OCI-LY7 (cell line): ENCODE results near the gene ARHGAP24. TPM values are rescaled to one million over a fixed set of nuclear protein-coding genes. Genes with fewer than 3 reads are reported as not detected.

Experiments used
- BruUV-seq: library from RNA; stranded (reverse); fragments of 400-500 nt; replicated peaks from 2 replicates; lab custom pipeline; 2021; lab: Mats Ljungman, UMichigan
- CTCF ChIA-PET: fragments of 300-600 bp; sonication (Branson Sonifier 250); formaldehyde crosslinking; loops from one replicate; lab custom pipeline; 2022; ENCODE audit warnings: antibody characterized with exemption; ENCODE audit not compliant: unreplicated experiment; lab: Charles Lee
- POLR2A ChIA-PET: fragments of 300-600 bp; sonication (Branson Sonifier 250); formaldehyde crosslinking; loops from one replicate; lab custom pipeline; 2022; ENCODE audit warnings: antibody characterized with exemption; lab: Charles Lee
- DNase-seq: peaks from one replicate; pipeline ENCODE4 v3.0.0-alpha.2; 2015; ENCODE audit warnings: low spot score
- H2AFZ ChIP-seq: fragments of 200-600 bp; sonication (generic), shearing (Covaris generic); 2 replicates; pipeline ENCODE4 v1.6.1; 2014; ENCODE audit warnings: mild to moderate bottlenecking, antibody characterized with exemption, low read length, moderate library complexity
- H3K27ac ChIP-seq: fragments of 200-600 bp; sonication (generic); 2 replicates; pipeline ENCODE4 v1.5.1; 2014; ENCODE audit warnings: mixed run types, low read depth, mild to moderate bottlenecking, moderate library complexity, low read length, inconsistent platforms; ENCODE audit not compliant: poor library complexity, severe bottlenecking
- H3K36me3 ChIP-seq: fragments of 200-600 bp; sonication (generic); 2 replicates; pipeline ENCODE4 v1.6.1; 2014; ENCODE audit warnings: mild to moderate bottlenecking, antibody characterized with exemption, low read length, moderate library complexity, mixed read lengths; ENCODE audit not compliant: insufficient read depth
- H3K4me1 ChIP-seq: fragments of 200-600 bp; sonication (generic); 2 replicates; pipeline ENCODE4 v1.5.1; 2014; ENCODE audit warnings: mild to moderate bottlenecking, low read length; ENCODE audit not compliant: insufficient read depth, poor library complexity, severe bottlenecking
- H3K4me2 ChIP-seq: fragments of 200-600 bp; sonication (generic); 2 replicates; pipeline ENCODE4 v1.6.1; 2014; ENCODE audit warnings: mild to moderate bottlenecking, low read length
- H3K4me3 ChIP-seq: fragments of 200-600 bp; sonication (generic); 2 replicates; pipeline ENCODE4 v1.5.1; 2014; ENCODE audit warnings: mild to moderate bottlenecking, low read depth, low read length; ENCODE audit not compliant: poor library complexity, severe bottlenecking
- H3K79me2 ChIP-seq: fragments of 200-600 bp; sonication (generic); 2 replicates; pipeline ENCODE4 v1.6.1; 2016; ENCODE audit warnings: low read depth, mild to moderate bottlenecking, low read length, moderate library complexity, mixed read lengths; ENCODE audit not compliant: insufficient read depth
- H3K9me2 ChIP-seq: fragments of 200-600 bp; sonication (generic); 2 replicates; pipeline ENCODE4 v1.6.1; 2016; ENCODE audit warnings: mild to moderate bottlenecking, low read length, mixed read lengths; ENCODE audit not compliant: insufficient read depth
- H3K9me3 ChIP-seq: fragments of 200-600 bp; sonication (generic); 2 replicates; pipeline ENCODE4 v1.6.1; 2014; ENCODE audit warnings: mild to moderate bottlenecking, mixed run types, low read length, mixed read lengths
- H4K20me1 ChIP-seq: fragments of 200-600 bp; sonication (generic); 2 replicates; pipeline ENCODE4 v1.6.1; 2014; ENCODE audit warnings: mild to moderate bottlenecking, antibody characterized with exemption, low read length, moderate library complexity, mixed read lengths; ENCODE audit not compliant: insufficient read depth
- CTCF ChIP-seq: fragments of 200-600 bp; sonication (generic); conservative IDR thresholded peaks from 2 replicates; pipeline ENCODE4 v1.5.1; 2014; ENCODE audit warnings: mild to moderate bottlenecking, antibody characterized with exemption, low read length, moderate library complexity, mixed read lengths
- EZH2phosphoT487 ChIP-seq: fragments of 200-600 bp; sonication (generic); IDR thresholded peaks from 2 replicates; pipeline ENCODE4 v1.6.1; 2018; ENCODE audit warnings: low read depth, borderline replicate concordance, mild to moderate bottlenecking, mixed run types, antibody characterized with exemption, low read length, moderate library complexity, mixed read lengths
- intact Hi-C: fragments of 100-400 bp; cut with micrococcal nuclease; formaldehyde crosslinking; loops from one replicate; pipeline ENCODE4 v1.10.0; 2022; ENCODE audit not compliant: unreplicated experiment
- total RNA-seq, 2 experiments: library from RNA; depleted of rRNA in 1 of 2; stranded (reverse); fragments of >200 nt in 1 of 2; shearing (Covaris generic) in 1 of 2; gene quantifications; 2 replicates each; pipeline ENCODE4 v1.2.3, GENCODE V29; 2014 to 2022

Gene ARHGAP24
- total RNA-seq, 2 experiments from 2014 or later: 0.88 to 4.4 TPM

GRCh38 chr4:85968945-85969819 is 494.2 kb downstream of the ARHGAP24 start:
- intact Hi-C loops: loop anchor here (1.0 to 5.0 kb wide), 3 partner anchors 172 to 822 kb away; no protein-coding TSS in a partner anchor

DNA sequence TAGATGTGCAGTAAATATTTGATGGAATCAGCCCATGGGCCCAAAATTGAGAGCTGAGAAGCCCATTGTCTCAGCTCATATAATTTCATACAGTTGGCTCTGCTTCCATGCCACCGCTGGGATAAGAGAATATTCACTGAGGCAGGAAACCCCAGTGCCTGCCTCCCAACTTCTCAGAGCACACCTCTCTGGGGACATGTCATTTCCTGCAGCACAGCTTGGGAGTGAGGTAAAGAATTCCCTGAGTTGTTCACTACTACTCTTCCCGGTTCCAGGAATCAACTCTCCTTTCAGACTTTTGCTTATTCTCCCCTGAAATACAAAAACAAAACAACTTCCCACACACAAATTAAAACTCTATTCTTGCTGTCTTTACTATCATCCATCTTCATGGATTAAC is 495.6 kb downstream of the ARHGAP24 start:
- intact Hi-C loops: no loop called here
- no peak for DNase-seq
- Histone ChIP-seq H3K9me2 (no peaks in the 10 kb centered on the region), H4K20me1 (no peaks in the 10 kb centered on the region), H2AFZ (no peak overlapping the region), H3K9me3 (no peaks in the 10 kb centered on the region), H3K4me1 (no peaks in the 10 kb centered on the region), H3K27ac (no peak overlapping the region), H3K4me3 (no peak overlapping the region), H3K4me2 (no peak overlapping the region), H3K79me2 (no peaks in the 10 kb centered on the region), H3K36me3 (no peaks in the 10 kb centered on the region)
- TF ChIP-seq EZH2phosphoT487 (no peak), CTCF (no peak)
- ChIA-PET POLR2A (no interaction called here), CTCF (no interaction called here)
- BruUV-seq: no TSS peak

More at GRCh38 chr4:85968945-85969819, 494.2 kb downstream of the ARHGAP24 start:
- Histone ChIP-seq H3K4me2 (no peak overlapping the region), H3K9me3 (no peaks in the 10 kb centered on the region), H3K79me2 (no peaks in the 10 kb centered on the region), H3K27ac (no peak overlapping the region), H3K9me2 (no peaks in the 10 kb centered on the region), H4K20me1 (no peaks in the 10 kb centered on the region), H3K4me1 (no peaks in the 10 kb centered on the region), H3K4me3 (no peak overlapping the region), H2AFZ (no peak overlapping the region), H3K36me3 (no peaks in the 10 kb centered on the region)
- POLR2A ChIA-PET: interaction anchor here (0.6 to 1.2 kb wide), 8 partner anchors 10 to 824 kb away, joined by 3 read pairs; no protein-coding TSS in a partner anchor
- TF ChIP-seq CTCF (peak; percentile 85), EZH2phosphoT487 (no peak)
- DNase-seq: peak; percentile 49
- CTCF ChIA-PET: no interaction called here
- no TSS peak for BruUV-seq

DNA sequence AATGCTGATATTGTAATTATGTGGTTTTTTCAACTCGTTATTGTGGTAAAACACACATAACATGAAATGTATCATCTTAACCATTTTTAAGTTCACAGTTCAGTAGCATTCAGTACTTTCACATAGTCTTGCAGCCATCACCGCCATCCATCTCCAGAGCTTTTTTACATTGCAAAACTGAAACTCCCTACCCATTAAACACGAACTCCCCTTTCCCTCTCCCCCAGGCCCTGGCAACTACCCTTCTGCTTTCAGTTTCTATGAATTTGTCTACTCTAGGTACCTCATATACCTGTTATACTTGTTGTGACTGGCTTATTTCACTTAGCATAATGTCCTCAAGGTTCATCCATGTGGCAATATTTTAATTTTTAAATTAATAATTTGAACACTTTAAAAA is 504.3 kb downstream of the ARHGAP24 start:
- Histone ChIP-seq H3K9me3 (no peaks in the 10 kb centered on the region), H3K4me1 (no peaks in the 10 kb centered on the region), H3K9me2 (no peaks in the 10 kb centered on the region), H3K79me2 (no peaks in the 10 kb centered on the region), H3K36me3 (no peaks in the 10 kb centered on the region), H4K20me1 (no peaks in the 10 kb centered on the region), H3K4me3 (no peak overlapping the region), H3K27ac (no peak overlapping the region), H3K4me2 (no peak overlapping the region), H2AFZ (no peak overlapping the region)
- POLR2A ChIA-PET: interaction anchor here (0.6 to 1.4 kb wide), 2 partner anchors 9 to 42 kb away, joined by 3 read pairs; no protein-coding TSS in a partner anchor
- intact Hi-C loops: no loop called here
- DNase-seq: no peak
- BruUV-seq: no TSS peak
- CTCF ChIA-PET: no interaction called here
- no peak for TF ChIP-seq EZH2phosphoT487
- no peak for TF ChIP-seq CTCF
